Upper lobe of right lung (tissue), 1 donor: ENCODE data around the gene DCST1. TPM values are rescaled to one million over a fixed set of nuclear protein-coding genes. Genes with fewer than 3 reads are reported as not detected.

Experiments
- ATAC-seq: fragments of 200-7000 bp; cut with Tn5 transposase; one replicate; pipeline ENCODE4 v1.9.1; 2020; ENCODE audit warnings: mild to moderate bottlenecking, moderate library complexity
- DNase-seq: peaks from one replicate; pipeline ENCODE4 v3.0.0-alpha.2; 2020
- H3K27ac ChIP-seq: fragments of 200-600 bp; one replicate; pipeline ENCODE4 v1.8.0; 2022
- H3K27me3 ChIP-seq: fragments of 200-600 bp; one replicate; pipeline ENCODE4 v1.8.0; 2022; ENCODE audit warnings: mild to moderate bottlenecking
- H3K36me3 ChIP-seq: fragments of 200-600 bp; one replicate; pipeline ENCODE4 v1.8.0; 2022
- H3K4me1 ChIP-seq: fragments of 200-600 bp; one replicate; pipeline ENCODE4 v1.8.0; 2022
- H3K4me3 ChIP-seq: fragments of 200-600 bp; one replicate; pipeline ENCODE4 v1.8.0; 2022; ENCODE audit warnings: mild to moderate bottlenecking
- H3K9me3 ChIP-seq: fragments of 200-600 bp; one replicate; pipeline ENCODE4 v1.8.0; 2022
- intact Hi-C: fragments of 100-400 bp; cut with DNase I; formaldehyde crosslinking; loops from one replicate; pipeline ENCODE4 v1.11.0; 2022
- total RNA-seq: library from RNA; stranded (reverse); fragmentation: NEBNext Ultra II Directional; extraction: Animal tissue kit (Norgen Biotek cat#: 25700); gene quantifications from one replicate; pipeline ENCODE4 v1.2.1, GENCODE V29; 2021
- TF ChIP-seq, protein P1 (sequence below): fragments of 200-600 bp; IDR thresholded peaks from one replicate; pipeline ENCODE4 v1.8.0; 2022; ENCODE audit warnings: antibody characterized with exemption
- donor health status: DM: no; HTN: yes; CAD: no; lungs with severe emphysema.

Gene DCST1
- total RNA-seq, 1 donor from 2014 or later, result not detected

DNA sequence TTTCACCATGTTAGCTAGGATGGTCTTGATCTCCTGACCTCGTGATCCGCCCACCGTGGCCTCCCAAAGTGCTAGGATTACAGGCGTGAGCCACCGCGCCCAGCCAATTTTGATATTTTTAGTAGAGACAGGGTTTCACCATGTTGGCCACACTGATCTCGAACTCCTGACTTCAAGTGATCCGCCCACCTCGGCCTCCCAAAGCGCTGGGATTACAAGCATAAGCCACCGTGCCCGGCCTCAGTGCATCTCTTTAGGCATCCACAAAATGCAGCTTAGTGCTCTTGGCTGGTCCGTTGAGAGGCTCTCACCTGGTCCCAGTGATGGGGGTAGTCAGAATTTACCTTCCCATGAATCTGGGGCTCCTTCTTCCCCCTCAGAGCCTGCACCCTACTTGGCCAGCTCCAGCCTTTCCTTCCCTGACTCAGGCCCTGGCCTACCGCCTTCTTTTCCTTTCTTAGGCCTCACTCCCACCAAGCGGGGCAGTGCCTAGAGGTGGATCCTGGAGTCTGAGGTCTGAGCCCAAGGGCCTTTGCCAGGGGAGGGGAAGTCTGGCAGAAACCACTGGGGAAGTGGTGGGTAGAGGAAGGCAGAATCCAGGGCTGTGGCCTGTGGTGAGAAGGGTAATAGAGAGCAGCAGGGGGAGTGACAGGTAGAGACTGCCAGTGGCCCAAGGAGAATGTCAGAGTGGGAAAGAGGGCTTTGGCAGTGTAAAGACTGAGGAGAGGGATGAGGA is 36.5 kb upstream of the DCST1 start:
- H3K36me3 ChIP-seq, result no peaks in the 10 kb centered on the region
- DNase-seq, result peak; percentile 55
- no peak overlapping the region for H3K27ac ChIP-seq
- no peaks in the 10 kb centered on the region for H3K9me3 ChIP-seq
- intact Hi-C loops, result no loop called here
- H3K27me3 ChIP-seq, result no peaks in the 10 kb centered on the region
- peaks cover 17% of the 10 kb centered on the region for H3K4me1 ChIP-seq
- no peak overlapping the region for H3K4me3 ChIP-seq
- no peak for ATAC-seq
- TF ChIP-seq, protein P1, sequence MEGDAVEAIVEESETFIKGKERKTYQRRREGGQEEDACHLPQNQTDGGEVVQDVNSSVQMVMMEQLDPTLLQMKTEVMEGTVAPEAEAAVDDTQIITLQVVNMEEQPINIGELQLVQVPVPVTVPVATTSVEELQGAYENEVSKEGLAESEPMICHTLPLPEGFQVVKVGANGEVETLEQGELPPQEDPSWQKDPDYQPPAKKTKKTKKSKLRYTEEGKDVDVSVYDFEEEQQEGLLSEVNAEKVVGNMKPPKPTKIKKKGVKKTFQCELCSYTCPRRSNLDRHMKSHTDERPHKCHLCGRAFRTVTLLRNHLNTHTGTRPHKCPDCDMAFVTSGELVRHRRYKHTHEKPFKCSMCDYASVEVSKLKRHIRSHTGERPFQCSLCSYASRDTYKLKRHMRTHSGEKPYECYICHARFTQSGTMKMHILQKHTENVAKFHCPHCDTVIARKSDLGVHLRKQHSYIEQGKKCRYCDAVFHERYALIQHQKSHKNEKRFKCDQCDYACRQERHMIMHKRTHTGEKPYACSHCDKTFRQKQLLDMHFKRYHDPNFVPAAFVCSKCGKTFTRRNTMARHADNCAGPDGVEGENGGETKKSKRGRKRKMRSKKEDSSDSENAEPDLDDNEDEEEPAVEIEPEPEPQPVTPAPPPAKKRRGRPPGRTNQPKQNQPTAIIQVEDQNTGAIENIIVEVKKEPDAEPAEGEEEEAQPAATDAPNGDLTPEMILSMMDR, result no peak

DNA sequence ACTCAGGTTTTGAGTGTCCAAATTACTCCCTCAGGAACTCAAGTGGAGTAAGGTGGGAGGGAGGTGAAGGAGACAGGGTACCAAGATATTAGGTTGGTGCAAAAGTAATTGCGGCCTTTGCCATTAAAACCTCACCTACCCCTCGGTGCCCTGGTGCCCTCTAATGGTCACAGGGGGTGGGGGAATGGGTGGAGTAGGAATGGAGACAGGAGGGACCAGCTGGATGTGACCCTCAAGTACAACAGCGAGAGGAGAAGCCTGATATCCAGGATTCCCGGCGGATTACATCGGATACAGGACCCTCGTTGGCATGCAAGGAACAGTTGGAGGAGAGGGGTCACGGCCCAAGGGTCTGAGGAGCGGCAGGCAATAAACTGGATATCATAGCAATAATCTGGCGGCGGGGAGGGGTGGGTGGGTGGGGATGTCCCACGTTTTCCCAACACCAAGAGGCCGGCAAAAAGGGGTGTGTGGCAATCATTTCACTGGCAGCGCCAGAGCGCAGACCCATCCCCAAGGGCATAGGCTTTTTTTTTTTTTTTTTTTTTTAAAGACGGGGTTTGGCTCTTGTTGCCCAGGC is 35.3 kb upstream of the DCST1 start:
- Histone ChIP-seq H3K9me3 (no peaks in the 10 kb centered on the region), H3K36me3 (no peaks in the 10 kb centered on the region), H3K27ac (no peak overlapping the region), H3K4me3 (no peak overlapping the region), H3K4me1 (peaks cover 17% of the 10 kb centered on the region), H3K27me3 (no peaks in the 10 kb centered on the region)
- intact Hi-C loops, result no loop called here
- ATAC-seq, result no peak
- TF ChIP-seq, protein P1, result no peak
- peak; percentile 37 for DNase-seq

DNA sequence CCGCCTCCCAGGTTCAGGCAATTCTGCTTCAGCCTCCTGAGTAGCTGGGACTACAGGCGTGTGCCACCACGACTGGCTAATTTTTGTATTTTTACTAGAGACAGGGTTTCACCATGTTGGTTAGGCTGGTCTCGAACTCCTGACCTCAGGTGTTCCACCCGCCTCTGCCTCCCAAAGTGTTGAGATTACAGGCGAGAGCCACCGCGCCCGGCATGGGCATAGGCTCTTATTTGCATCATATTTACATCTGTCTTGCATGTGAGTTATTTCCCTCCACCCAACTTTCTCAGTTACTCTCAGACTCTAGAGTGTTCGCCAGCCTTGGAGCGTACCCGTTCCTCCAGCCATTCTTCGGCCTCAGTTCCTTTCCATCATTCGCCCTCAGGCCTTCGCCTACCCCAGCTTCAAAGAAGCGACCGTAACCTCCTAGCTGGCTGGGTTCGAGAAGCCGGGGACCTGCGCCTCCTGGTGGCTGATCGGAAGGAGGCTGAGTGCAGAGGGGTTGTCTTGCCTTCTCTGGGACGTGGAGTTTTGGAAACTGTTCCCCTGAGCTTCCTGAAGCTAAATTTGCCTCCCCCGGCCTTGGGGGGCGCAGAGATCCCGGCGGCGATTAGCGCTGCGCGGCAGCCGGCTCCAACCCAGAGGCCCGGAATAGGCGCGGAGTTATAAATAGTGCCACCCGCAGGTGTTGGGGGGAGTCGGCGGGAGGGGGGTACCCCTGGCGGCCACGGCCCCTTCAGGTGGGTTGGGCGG is 34.6 kb upstream of the DCST1 start:
- Histone ChIP-seq H3K27me3 (no peaks in the 10 kb centered on the region), H3K36me3 (no peaks in the 10 kb centered on the region), H3K4me1 (peaks cover 18% of the 10 kb centered on the region), H3K4me3 (peak overlapping the region; percentile 88), H3K9me3 (no peaks in the 10 kb centered on the region), H3K27ac (peak overlapping the region; percentile 90)
- TF ChIP-seq, protein P1, result peak; percentile 81
- ATAC-seq (no peak), DNase-seq (peak; percentile 86)
- intact Hi-C loops, result no loop called here

DNA sequence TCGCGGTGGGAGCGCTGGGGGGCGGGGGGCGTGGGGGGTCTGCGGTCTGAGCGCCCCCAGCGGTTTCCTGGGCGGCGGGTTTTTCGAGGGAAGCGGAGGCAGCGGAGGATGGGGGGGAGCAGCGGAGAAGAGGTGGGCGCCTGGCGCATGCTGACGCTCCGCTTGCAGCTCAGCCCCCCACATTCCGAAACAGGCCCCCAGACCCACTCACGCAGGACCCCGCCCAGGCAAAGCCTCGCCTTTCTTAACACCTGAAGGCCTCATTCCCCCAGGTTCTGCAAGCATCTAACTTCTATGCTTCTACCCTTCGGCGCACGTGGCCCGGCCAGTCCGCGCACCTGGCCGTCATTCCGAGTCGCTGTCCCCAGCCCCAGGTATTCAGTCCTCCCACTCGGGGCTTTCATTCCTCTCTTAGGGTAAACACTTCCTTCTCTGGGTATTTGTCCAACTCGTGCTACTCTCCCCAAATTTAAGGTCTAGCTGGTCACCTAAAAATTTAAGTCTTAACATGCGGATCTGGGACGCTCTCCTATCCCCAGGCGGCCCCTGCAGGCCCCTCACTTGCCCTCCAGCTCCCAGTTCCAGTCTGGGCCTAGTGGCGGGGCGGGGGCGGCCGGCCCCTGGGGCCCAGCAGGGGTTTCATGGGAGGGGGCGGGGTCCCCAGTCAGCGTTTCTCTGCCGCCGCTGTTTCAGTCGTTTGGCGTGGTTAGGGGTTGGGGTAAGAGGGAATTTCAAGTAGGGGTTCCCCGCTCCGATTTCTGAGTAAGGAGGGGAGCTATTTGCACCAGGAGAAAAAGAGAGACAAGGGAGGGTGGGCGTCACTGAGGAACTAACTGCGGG is 33.8 kb upstream of the DCST1 start:
- peak overlapping the region; percentile 88 for H3K4me3 ChIP-seq
- intact Hi-C loops, result no loop called here
- H3K27ac ChIP-seq, result peak overlapping the region; percentile 90
- peaks cover 26% of the 10 kb centered on the region for H3K4me1 ChIP-seq
- DNase-seq (peak; percentile 75), ATAC-seq (no peak)
- TF ChIP-seq, protein P1, result no peak
- no peaks in the 10 kb centered on the region for H3K27me3 ChIP-seq
- H3K9me3 ChIP-seq, result no peaks in the 10 kb centered on the region
- H3K36me3 ChIP-seq, result no peaks in the 10 kb centered on the region

DNA sequence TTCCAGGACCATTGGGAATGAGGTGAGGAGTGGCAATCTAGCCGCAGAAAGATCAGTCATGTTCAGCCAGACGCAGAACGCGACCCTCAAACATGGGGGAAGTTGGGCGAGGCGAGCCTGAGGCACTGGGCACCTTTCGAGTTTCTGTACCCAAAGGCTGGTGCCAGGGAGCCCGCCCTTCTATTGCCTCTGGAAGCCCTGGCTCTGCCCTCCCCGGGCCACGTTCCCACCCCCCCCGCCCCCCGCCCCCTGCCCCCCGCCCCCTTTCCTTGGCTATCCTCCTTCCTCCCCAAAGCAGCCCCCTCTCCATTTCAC is 33.3 kb upstream of the DCST1 start:
- intact Hi-C loops, result no loop called here
- TF ChIP-seq, protein P1, result no peak
- no peaks in the 10 kb centered on the region for H3K9me3 ChIP-seq
- H3K27me3 ChIP-seq, result no peaks in the 10 kb centered on the region
- DNase-seq (no peak), ATAC-seq (no peak)
- peaks cover 32% of the 10 kb centered on the region for H3K4me1 ChIP-seq
- peak overlapping the region; percentile 90 for H3K27ac ChIP-seq
- H3K4me3 ChIP-seq, result peak overlapping the region; percentile 88
- H3K36me3 ChIP-seq, result no peaks in the 10 kb centered on the region
